GM12878 (cell line): ENCODE data around the gene APOBEC2.

ENCODE experiments used
- CTCF ChIP-seq, 3 experiments: IDR thresholded peaks in 2 of 3; conservative IDR thresholded peaks in 1 of 3; 2 replicates each; pipeline ENCODE4 v1.5.1; 2011; ENCODE audit warnings: low read depth in 3 of 3, low read length in 3 of 3, mild to moderate bottlenecking in 3 of 3, control low read depth in 2 of 3, moderate library complexity in 2 of 3, inconsistent platforms in 1 of 3, mixed read lengths in 1 of 3; ENCODE audit not compliant: control insufficient read depth in 2 of 3, insufficient read depth in 1 of 3; ENCODE audit errors: extremely low read depth in 1 of 3
- POLR2AphosphoS5 ChIP-seq: IDR thresholded peaks from 2 replicates; pipeline ENCODE4 v1.6.1; 2011; ENCODE audit warnings: mild to moderate bottlenecking, low read length, inconsistent platforms

GRCh38 chr6:41077536-41077935 lies 24.5 kb downstream of the APOBEC2 start:
- TF ChIP-seq POLR2AphosphoS5 (no peak), CTCF (IDR thresholded peaks at IDR 0.05 in 2 of 3, conservative IDR thresholded peaks at IDR 0.05 in 1 of 3; ENCODE audit: control insufficient read depth in 2 of 3, extremely low read depth in 1 of 3, insufficient read depth in 1 of 3, low read depth in 3 of 3, low read length in 3 of 3) (no peak)
